Neutrophil (primary cell): ENCODE measurements around the gene ZNF778.

Experiments used
- H3K27ac ChIP-seq: fragments of 200-600 bp; sonication (generic); 2 replicates; pipeline ENCODE4 v1.5.1; 2016; ENCODE audit warnings: mild to moderate bottlenecking, moderate library complexity
- H3K27me3 ChIP-seq: fragments of 200-600 bp; sonication (generic); 2 replicates; pipeline ENCODE4 v1.6.0; 2016; ENCODE audit warnings: mild to moderate bottlenecking
- H3K36me3 ChIP-seq: fragments of 200-600 bp; sonication (generic); 2 replicates; pipeline ENCODE4 v1.5.1; 2017
- H3K4me1 ChIP-seq, 2 experiments: fragments of 200-600 bp in 1 of 2; sonication (generic) in 1 of 2; 1 replicate in 1 of 2; 2 replicates in 1 of 2; pipeline versions ENCODE4 v1.5.1 to v1.6.1; 2013 to 2016; ENCODE audit warnings: low read depth in 1 of 2, low read length in 1 of 2, mild to moderate bottlenecking in 1 of 2, moderate library complexity in 1 of 2; ENCODE audit not compliant: control insufficient read depth in 1 of 2, insufficient read depth in 1 of 2
- H3K4me3 ChIP-seq, 2 experiments: fragments of 200-600 bp in 1 of 2; sonication (generic) in 1 of 2; 1 replicate in 1 of 2; 2 replicates in 1 of 2; pipeline ENCODE4 v1.5.1; 2013 to 2016; ENCODE audit warnings: low read depth in 1 of 2, low read length in 1 of 2, mild to moderate bottlenecking in 1 of 2, moderate library complexity in 1 of 2
- H3K9me3 ChIP-seq: fragments of 200-600 bp; sonication (generic); 2 replicates; pipeline ENCODE4 v1.5.1; 2016
- TF ChIP-seq, protein P1 (sequence below): fragments of 200-600 bp; sonication (generic); IDR thresholded peaks from 2 replicates; pipeline ENCODE4 v1.5.1; 2016; ENCODE audit warnings: antibody characterized with exemption

The ZNF778 gene

DNA sequence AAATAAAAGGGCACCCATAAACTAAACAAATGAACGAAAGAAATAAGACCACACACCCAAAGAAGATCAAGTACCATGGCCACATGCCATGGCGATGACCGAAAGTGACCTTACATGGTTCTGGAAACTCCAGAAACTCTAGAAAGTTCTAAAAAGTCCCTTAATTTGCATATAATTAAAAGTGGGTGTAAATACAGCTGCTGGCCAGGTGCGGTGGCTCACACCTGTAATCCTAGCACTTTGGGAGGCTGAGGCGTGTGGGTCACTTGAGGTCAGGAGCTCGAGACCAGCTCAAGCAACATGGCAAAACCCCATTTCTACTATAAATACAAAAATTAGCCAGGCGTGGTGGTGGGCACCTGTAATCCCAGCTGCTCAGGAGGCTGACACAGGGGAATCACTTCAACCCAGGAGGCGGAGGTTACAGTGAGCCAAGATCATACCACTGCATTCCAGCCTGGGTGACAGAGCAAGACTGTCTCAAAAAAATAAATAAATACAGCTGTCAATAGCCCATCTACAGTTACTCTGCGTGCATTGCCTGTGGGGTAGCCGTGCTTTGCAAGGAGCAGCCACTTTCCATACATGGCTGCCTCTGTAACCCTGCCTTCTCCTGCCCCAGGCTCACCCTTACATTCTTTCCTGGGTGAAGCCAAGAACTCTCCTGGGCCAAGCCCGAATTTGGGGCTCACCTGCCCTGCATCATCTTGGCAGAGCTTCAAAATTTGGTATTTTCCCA is 7.2 kb upstream of the ZNF778 start:
- Histone ChIP-seq H3K36me3 (no peaks in the 10 kb centered on the region), H3K27me3 (peaks cover 37% of the 10 kb centered on the region), H3K4me3 (no peak overlapping the region), H3K9me3 (no peaks in the 10 kb centered on the region), H3K27ac (no peak overlapping the region), H3K4me1 (no peaks in the 10 kb centered on the region)
- TF ChIP-seq, protein P1, sequence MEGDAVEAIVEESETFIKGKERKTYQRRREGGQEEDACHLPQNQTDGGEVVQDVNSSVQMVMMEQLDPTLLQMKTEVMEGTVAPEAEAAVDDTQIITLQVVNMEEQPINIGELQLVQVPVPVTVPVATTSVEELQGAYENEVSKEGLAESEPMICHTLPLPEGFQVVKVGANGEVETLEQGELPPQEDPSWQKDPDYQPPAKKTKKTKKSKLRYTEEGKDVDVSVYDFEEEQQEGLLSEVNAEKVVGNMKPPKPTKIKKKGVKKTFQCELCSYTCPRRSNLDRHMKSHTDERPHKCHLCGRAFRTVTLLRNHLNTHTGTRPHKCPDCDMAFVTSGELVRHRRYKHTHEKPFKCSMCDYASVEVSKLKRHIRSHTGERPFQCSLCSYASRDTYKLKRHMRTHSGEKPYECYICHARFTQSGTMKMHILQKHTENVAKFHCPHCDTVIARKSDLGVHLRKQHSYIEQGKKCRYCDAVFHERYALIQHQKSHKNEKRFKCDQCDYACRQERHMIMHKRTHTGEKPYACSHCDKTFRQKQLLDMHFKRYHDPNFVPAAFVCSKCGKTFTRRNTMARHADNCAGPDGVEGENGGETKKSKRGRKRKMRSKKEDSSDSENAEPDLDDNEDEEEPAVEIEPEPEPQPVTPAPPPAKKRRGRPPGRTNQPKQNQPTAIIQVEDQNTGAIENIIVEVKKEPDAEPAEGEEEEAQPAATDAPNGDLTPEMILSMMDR: no peak

DNA sequence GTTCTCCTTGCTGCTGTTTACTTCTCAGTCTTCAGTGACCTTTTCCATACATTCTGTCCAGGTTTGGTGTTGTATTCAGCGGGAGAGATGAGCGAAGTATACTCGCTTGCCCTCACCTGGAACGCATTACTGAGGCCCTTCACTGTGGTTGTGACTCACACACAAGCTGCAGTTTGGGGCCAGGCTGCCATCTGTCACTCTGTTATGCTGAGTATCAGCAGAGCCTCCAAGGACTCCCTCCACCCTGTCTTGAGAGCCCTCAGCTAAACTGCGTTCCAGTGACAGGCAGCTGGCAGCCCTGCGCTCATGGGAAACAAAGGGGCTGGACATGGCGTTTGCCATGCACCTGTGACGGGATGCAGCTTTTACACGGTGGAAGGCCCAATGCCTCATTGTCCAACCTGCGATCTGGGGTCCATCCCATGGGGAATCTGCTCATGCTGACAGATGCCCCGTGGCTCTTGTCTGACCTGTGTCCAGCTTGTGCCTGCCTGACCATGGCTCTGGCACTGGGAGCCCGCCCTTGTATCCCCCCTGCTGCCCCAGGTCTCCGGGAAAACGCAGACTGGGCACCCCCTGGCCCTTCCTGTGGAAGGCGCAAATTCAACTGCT is 6.5 kb upstream of the ZNF778 start:
- Histone ChIP-seq H3K4me1 (peaks cover 0 to 1% of the 10 kb centered on the region in 2 experiments), H3K27ac (no peak overlapping the region), H3K4me3 (no peak overlapping the region), H3K36me3 (no peaks in the 10 kb centered on the region), H3K27me3 (peaks cover 33% of the 10 kb centered on the region), H3K9me3 (no peaks in the 10 kb centered on the region)
- TF ChIP-seq, protein P1: no peak

DNA sequence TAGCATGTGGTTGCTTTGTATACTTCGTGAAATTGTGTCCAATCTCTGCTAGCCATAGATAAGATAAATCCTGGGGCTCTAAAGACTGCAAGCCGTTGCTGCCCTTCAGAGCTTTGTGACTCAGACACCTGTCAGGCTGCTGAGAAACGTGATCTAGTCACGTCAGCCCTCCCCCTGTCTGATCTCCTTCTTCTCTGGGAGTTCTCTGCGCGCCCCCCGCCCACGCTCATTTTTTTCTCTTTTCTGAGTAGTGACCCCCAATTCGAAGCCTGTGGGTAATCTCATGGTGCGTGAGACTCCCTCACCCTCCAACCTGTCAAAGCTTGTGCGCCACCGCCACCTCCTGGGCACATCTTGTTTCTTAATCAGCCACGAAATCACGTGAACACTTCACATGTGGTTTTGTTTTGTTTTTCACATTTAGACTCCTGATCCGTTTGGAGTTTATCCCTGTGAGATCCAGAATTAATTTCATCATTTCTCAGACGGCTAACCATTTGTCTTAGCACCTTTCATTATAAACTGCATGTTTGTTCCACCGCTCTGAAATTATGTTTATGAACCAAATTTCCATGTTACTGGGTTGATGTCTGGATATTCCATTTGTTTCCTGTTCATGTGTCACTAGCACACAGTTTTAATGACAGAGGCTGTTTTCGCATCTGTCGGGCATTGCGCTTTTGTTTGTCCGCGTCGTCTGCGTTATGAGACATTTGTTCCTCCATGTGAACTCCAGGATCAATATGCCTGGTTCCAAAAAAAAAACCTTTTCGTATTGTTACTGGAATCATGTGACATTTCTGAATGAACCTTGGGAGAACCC is 977 bp upstream of the ZNF778 start:
- Histone ChIP-seq H3K27me3 (no peaks in the 10 kb centered on the region), H3K36me3 (peaks cover 6% of the 10 kb centered on the region), H3K27ac (peak overlapping the region; percentile 99), H3K4me3 (peak overlapping the region; percentile 80 to 95), H3K9me3 (no peaks in the 10 kb centered on the region), H3K4me1 (peaks cover 18 to 19% of the 10 kb centered on the region in 2 experiments)
- TF ChIP-seq, protein P1: peak; percentile 58

DNA sequence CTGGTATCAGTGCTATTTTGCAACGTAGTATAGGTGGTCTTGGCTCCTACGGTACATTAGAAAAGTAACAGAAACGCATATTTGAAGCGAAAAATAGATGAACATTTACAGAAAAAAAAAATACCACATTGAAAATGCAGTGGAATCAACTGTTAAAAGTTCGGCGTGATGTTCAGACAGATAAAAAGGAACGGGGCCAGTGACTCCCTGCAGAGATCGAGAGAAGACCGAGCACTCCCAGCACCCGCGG is 440 bp upstream of the ZNF778 start:
- peaks cover 18 to 19% of the 10 kb centered on the region in 2 experiments for H3K4me1 ChIP-seq
- H3K4me3 ChIP-seq: peak overlapping the region; percentile 80 to 95
- TF ChIP-seq, protein P1: no peak

DNA sequence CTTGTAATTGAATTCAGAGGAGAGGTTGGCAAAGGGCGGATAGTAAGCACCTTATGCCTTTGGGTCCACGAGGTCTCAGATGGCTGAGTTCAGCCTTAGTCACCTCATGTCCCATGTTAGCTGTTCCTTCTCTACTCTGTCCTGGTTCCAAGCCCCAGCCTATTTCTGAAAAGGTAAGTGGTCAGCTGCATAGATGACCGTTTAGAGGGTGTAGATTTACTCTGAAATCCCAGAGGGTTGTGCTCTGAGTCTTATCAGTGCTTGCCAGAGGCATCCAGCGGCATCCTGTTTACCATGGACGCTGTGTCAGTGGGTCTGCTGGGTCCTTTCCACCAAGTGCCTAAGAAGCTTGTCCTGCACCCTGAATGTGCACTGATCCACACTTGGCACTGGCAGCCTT is 1.9 kb downstream of the ZNF778 start:
- no peak overlapping the region for H3K4me3 ChIP-seq
- no peaks in the 10 kb centered on the region for H3K27me3 ChIP-seq
- peaks cover 33% of the 10 kb centered on the region for H3K36me3 ChIP-seq
- peaks cover 18 to 19% of the 10 kb centered on the region in 2 experiments for H3K4me1 ChIP-seq
- TF ChIP-seq, protein P1: no peak
- H3K27ac ChIP-seq: no peak overlapping the region
- no peaks in the 10 kb centered on the region for H3K9me3 ChIP-seq

More for the DNA sequence above, 440 bp upstream of the ZNF778 start:
- Histone ChIP-seq H3K36me3 (peaks cover 10% of the 10 kb centered on the region), H3K27me3 (no peaks in the 10 kb centered on the region), H3K27ac (peak overlapping the region; percentile 99), H3K9me3 (no peaks in the 10 kb centered on the region)
